ENCODE data around the gene SEPTIN8. TPM values are rescaled to one million over a fixed set of nuclear protein-coding genes. Genes with fewer than 3 reads are reported as not detected.
"Not testable (repeated sequence)": the region's sequence is repeated elsewhere in the genome, so short reads cannot be mapped to it uniquely, and the experiment has no call there.

Gene SEPTIN8
- total RNA-seq, 2 donors from 2014 or later = 57.6 to 84.2 TPM

GRCh38 chr5:132812123-132812765 lies 35.2 kb upstream of the SEPTIN8 start:
- peaks cover 5% of the 10 kb centered on the region for H3K27me3 ChIP-seq
- H3K4me3 ChIP-seq = no peak overlapping the region
- no peak overlapping the region for H3K27ac ChIP-seq
- H3K9ac ChIP-seq (ENCODE audit: low read depth in 2 of 2, low read length in 2 of 2) = no peak overlapping the region
- TF ChIP-seq CTCF (IDR thresholded peaks at IDR 0.05) = no peak
- no peaks in the 10 kb centered on the region for H3K36me3 ChIP-seq
- no peak for DNase-seq
- H3K9me3 ChIP-seq = no peaks in the 10 kb centered on the region
- H3K4me1 ChIP-seq = no peaks in the 10 kb centered on the region
- intact Hi-C loops (cut with DNase I) = no loop called here

- Histone ChIP-seq H3K27me3 (peaks cover 5% of the 10 kb centered on the region), H3K9ac (ENCODE audit: low read depth in 2 of 2, low read length in 2 of 2) (no peak overlapping the region), H3K27ac (no peak overlapping the region), H3K4me3 (no peak overlapping the region), H3K4me1 (no peaks in the 10 kb centered on the region), H3K36me3 (no peaks in the 10 kb centered on the region), H3K9me3 (no peaks in the 10 kb centered on the region)
- intact Hi-C loops (cut with DNase I) = no loop called here
- DNase-seq = no peak
- TF ChIP-seq CTCF (IDR thresholded peaks at IDR 0.05) = no peak
These were observed 33.6 kb upstream of the SEPTIN8 start for GRCh38 chr5:132810605-132811004.

GRCh38 chr5:132808866-132809265 lies 31.8 kb upstream of the SEPTIN8 start:
- no peak for DNase-seq
- no peak for TF ChIP-seq CTCF (IDR thresholded peaks at IDR 0.05)
- intact Hi-C loops (cut with DNase I) = no loop called here
- Histone ChIP-seq H3K36me3 (no peaks in the 10 kb centered on the region), H3K27ac (no peak overlapping the region), H3K4me3 (no peak overlapping the region), H3K27me3 (peaks cover 4% of the 10 kb centered on the region), H3K9me3 (no peaks in the 10 kb centered on the region), H3K4me1 (no peaks in the 10 kb centered on the region), H3K9ac (ENCODE audit: low read depth in 2 of 2, low read length in 2 of 2) (no peak overlapping the region)

- Histone ChIP-seq H3K27me3 (no peaks in the 10 kb centered on the region), H3K4me1 (no peaks in the 10 kb centered on the region), H3K36me3 (no peaks in the 10 kb centered on the region), H3K9ac (ENCODE audit: low read depth in 2 of 2, low read length in 2 of 2) (no peak overlapping the region), H3K4me3 (no peak overlapping the region), H3K9me3 (no peaks in the 10 kb centered on the region), H3K27ac (no peak overlapping the region)
- TF ChIP-seq CTCF (IDR thresholded peaks at IDR 0.05) = no peak
- no peak for DNase-seq
- intact Hi-C loops (cut with DNase I) = no loop called here
These were observed 31.4 kb upstream of the SEPTIN8 start for GRCh38 chr5:132808448-132808847.

- peak overlapping the region; percentile 79 for H3K27ac ChIP-seq
These were observed 30.3 kb upstream of the SEPTIN8 start for GRCh38 chr5:132807163-132807838.

GRCh38 chr5:132806804-132807162 lies 29.7 kb upstream of the SEPTIN8 start:
- DNase-seq; H3K36me3 ChIP-seq; H3K4me3 ChIP-seq; H3K4me1 ChIP-seq; intact Hi-C loops (cut with DNase I); H3K27me3 ChIP-seq; H3K9me3 ChIP-seq: not testable (repeated sequence)
- peak overlapping the region; percentile 56 to 60 for H3K9ac ChIP-seq (ENCODE audit: low read depth in 2 of 2, low read length in 2 of 2)
- peak overlapping the region; percentile 79 for H3K27ac ChIP-seq

More at GRCh38 chr5:132807163-132807838, 30.3 kb upstream of the SEPTIN8 start:
- Histone ChIP-seq H3K9me3 (no peaks in the 10 kb centered on the region), H3K36me3 (no peaks in the 10 kb centered on the region), H3K4me3 (no peak overlapping the region), H3K9ac (ENCODE audit: low read depth in 2 of 2, low read length in 2 of 2) (peak overlapping the region; percentile 56 to 60), H3K27me3 (no peaks in the 10 kb centered on the region), H3K4me1 (no peaks in the 10 kb centered on the region)
- peak; percentile 93 for DNase-seq
- intact Hi-C loops (cut with DNase I) = no loop called here
- TF ChIP-seq CTCF (IDR thresholded peaks at IDR 0.05) = peak; percentile 36

- H3K27me3 ChIP-seq; intact Hi-C loops (cut with DNase I); DNase-seq; H3K4me1 ChIP-seq; H3K4me3 ChIP-seq; H3K9ac ChIP-seq (ENCODE audit: low read depth in 2 of 2, low read length in 2 of 2); H3K9me3 ChIP-seq; H3K36me3 ChIP-seq; H3K27ac ChIP-seq: not testable (repeated sequence)
These were observed 28.8 kb upstream of the SEPTIN8 start for GRCh38 chr5:132805872-132806271.

GRCh38 chr5:132804219-132804618 lies 27.2 kb upstream of the SEPTIN8 start:
- intact Hi-C loops (cut with DNase I); H3K27ac ChIP-seq: not testable (repeated sequence)

GRCh38 chr5:132802685-132803066 lies 25.6 kb upstream of the SEPTIN8 start:
- H3K9me3 ChIP-seq; DNase-seq; H3K9ac ChIP-seq (ENCODE audit: low read depth in 2 of 2, low read length in 2 of 2); H3K27ac ChIP-seq; intact Hi-C loops (cut with DNase I); H3K4me1 ChIP-seq; H3K4me3 ChIP-seq; H3K27me3 ChIP-seq; H3K36me3 ChIP-seq: not testable (repeated sequence)

More at GRCh38 chr5:132804219-132804618, 27.2 kb upstream of the SEPTIN8 start:
- not testable (repeated sequence) for H3K4me3 ChIP-seq; H3K4me1 ChIP-seq; H3K36me3 ChIP-seq; DNase-seq; H3K9me3 ChIP-seq; H3K9ac ChIP-seq (ENCODE audit: low read depth in 2 of 2, low read length in 2 of 2); H3K27me3 ChIP-seq
